H1 (cell line): ENCODE measurements around the gene LGALS1. TPM values are rescaled to one million over a fixed set of nuclear protein-coding genes. Genes with fewer than 3 reads are reported as not detected.

Experiments used
- MAX ChIP-seq: IDR thresholded peaks from 2 replicates; pipeline ENCODE4 v1.6.1; 2012; ENCODE audit warnings: inconsistent platforms
- polyA plus RNA-seq, 7 experiments: library from polyadenylated mRNA; depleted of rRNA in 3 of 7; stranded (reverse) in 5 of 7; unstranded in 2 of 7; fragments of >200 nt in 5 of 7; fragments of 200-250 nt in 2 of 7; gene quantifications; 1 replicate in 5 of 7; 2 replicates in 1 of 7; 4 replicates in 1 of 7; pipeline versions ENCODE4 v1.2.1 to v1.2.3, GENCODE V29; 2011 to 2013; ENCODE audit warnings: missing spikeins in 2 of 7, mixed read lengths in 2 of 7
- total RNA-seq: library from RNA; stranded (reverse); fragmentation: NEBNext Ultra II Directional; extraction: Animal tissue kit (Norgen Biotek cat#: 25700); gene quantifications from 2 replicates; pipeline ENCODE4 v1.2.1, GENCODE V29; 2021

LGALS1 gene
- total and polyA plus RNA-seq, 2 of the 8 experiments (the other 6 are each of a cell fraction or from before 2014, with no cell fraction given), result 12.0 to 92.4 TPM

DNA sequence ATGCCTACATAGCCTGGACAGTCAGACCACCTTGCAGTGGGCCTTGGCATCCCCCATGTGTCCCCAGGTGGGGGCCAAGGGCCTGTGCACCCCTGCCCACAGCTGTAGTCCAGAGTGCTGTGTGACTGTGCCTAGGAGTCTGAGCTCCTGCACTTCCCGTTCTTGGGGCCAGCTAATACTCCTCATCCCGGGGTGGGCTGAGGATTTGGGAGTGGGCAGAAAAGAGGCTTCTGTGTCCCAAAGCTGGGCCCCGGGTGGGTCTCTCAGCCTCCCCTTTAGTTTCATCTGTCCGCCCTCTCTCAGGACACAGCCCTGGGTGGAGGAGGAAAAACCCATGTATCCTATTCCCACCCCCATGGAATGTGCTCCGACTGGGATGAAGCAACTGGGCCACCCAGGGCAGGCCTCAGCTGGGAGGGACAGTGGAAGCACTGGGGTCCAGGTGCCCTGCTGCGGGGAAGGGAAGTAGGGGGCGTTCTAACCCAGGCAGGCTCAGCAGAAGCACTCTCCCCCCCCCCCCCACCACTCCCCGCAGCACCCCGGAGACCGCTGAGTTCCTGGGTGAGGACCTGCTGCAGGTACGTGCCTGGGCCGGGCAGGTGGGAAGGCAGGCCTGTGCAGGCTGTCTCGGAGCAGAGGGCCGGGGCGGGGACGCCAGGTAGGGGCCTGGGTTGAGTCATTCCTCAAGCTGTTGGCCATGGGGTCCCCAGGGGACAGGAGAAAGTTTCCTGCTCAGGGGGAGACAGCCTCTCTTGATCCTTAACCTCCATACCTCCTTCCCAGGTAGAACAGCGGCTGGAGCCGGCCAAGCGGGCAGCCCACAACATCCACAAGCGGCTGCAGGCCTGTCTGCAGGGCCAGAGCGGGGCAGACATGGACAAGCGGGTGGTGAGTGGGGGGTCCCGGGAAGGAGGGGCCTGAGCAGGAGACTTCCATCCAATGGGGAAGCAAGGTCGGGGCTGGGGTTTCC is 34.6 kb upstream of the LGALS1 start (continued):
- TF ChIP-seq MAX, result no peak
